ENCODE results near the gene SLX9.
A peak's percentile ranks its signal among the peaks of the same experiment; 100 is the strongest.

DNA sequence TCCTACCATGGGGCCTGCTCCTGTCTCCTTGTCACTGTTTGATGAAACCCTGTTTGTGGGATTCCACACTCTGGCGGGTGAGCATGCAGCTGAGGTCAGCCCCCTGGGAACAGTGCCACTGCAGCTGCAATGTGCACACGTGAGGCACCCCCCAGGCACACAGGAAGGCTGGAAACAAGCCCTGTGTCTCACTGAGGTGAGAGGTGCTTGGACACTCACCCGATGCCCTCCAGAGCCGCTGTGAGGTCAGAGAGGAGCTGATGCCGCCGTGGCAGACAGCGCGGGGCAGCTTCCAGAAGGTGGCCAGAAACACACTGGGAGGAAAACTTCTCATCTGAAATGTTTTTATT lies 49.7 kb downstream of the SLX9 start:
- TF ChIP-seq, protein P1, sequence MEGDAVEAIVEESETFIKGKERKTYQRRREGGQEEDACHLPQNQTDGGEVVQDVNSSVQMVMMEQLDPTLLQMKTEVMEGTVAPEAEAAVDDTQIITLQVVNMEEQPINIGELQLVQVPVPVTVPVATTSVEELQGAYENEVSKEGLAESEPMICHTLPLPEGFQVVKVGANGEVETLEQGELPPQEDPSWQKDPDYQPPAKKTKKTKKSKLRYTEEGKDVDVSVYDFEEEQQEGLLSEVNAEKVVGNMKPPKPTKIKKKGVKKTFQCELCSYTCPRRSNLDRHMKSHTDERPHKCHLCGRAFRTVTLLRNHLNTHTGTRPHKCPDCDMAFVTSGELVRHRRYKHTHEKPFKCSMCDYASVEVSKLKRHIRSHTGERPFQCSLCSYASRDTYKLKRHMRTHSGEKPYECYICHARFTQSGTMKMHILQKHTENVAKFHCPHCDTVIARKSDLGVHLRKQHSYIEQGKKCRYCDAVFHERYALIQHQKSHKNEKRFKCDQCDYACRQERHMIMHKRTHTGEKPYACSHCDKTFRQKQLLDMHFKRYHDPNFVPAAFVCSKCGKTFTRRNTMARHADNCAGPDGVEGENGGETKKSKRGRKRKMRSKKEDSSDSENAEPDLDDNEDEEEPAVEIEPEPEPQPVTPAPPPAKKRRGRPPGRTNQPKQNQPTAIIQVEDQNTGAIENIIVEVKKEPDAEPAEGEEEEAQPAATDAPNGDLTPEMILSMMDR (IDR thresholded peaks at IDR 0.05; ENCODE audit: poor library complexity, severe bottlenecking) = no peak
- TF ChIP-seq POLR2AphosphoS5 (IDR thresholded peaks at IDR 0.05) = peak; percentile 38
- no peak for TF ChIP-seq RAD21 (conservative IDR thresholded peaks at IDR 0.05)
- no peak for TF ChIP-seq EZH2 (IDR thresholded peaks at IDR 0.05; ENCODE audit: borderline replicate concordance, insufficient read depth, low read length, poor library complexity, severe bottlenecking)
